ENCODE data around the gene ARHGEF3.
"Not testable (repeated sequence)": the region's sequence is repeated elsewhere in the genome, so short reads cannot be mapped to it uniquely, and the experiment has no call there.

ARHGEF3 gene

DNA sequence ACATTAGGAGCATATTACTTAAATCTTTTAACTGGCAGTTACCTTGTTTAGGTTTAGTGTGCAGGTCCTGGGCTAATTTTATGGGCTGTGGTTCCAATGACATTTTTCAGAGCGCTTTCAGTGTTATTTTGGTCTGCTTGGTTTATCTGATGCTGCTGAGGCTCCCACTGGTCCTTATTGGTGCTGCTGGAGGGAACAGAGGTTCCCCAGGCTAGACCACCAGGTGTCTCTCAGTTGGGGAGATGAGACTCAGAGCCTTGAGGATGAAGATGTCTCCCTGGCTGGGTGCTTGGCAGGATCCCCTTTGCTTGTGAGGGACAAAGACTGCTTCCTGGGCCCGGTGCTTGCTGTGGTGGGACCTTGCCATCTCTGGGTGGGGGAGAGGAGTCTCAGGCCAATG is 90.4 kb downstream of the ARHGEF3 start:
- no peak for DNase-seq

DNA sequence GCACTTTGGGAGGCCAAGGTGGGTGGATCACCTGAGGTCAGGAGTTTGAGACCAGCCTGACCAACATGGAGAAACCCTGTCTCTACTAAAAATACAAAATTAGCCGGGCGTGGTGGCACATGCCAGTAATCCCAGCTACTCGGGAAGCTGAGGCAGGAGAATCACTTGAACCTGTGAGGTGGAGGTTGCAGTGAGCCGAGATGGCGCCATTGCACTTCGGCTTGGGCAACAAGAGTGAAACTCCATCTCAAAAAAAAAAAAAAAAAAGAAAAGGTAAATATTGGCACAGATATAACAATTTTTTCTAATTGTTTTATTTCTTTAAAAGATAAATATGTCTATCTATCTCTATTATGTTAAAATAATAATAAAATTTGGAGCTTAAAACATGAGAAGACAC is 94.3 kb downstream of the ARHGEF3 start:
- DNase-seq, result not testable (repeated sequence)

DNA sequence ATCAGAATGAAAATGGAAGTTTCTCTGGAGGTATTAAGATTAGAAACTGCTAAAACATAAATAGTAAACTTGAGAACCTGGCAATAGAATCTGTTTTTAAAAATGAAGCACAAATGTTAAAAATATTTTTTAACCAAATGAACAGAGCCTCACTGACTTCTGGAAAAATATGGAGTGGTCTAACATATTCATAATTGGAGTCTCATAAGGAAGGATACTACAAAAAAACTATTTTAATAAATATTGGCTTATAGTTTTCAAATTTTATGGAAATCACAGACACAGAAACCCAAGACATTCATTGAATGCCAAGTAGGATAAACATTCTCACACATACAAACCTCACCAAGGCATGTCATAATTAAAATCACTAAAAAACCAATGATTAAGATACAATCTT is 95.1 kb downstream of the ARHGEF3 start:
- no peak for DNase-seq

DNA sequence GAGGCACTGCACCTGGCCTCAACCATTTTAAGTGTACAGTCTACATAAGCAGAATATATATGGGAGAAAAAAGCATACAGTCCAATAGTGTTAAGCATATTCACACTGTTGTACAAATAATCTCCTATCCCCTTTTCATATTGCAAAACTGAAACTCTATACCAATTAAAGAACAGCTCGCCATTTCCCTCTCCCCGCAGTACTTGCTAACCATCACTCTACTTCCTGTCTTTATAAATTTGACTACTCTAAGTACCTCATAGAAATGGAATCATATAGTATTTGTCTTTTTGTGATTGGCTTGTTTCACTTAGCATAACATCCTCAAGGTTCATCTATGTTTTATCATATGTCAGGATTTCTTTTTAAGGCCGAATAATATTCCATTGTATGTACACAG is 97.0 kb downstream of the ARHGEF3 start:
- no peak for DNase-seq

DNA sequence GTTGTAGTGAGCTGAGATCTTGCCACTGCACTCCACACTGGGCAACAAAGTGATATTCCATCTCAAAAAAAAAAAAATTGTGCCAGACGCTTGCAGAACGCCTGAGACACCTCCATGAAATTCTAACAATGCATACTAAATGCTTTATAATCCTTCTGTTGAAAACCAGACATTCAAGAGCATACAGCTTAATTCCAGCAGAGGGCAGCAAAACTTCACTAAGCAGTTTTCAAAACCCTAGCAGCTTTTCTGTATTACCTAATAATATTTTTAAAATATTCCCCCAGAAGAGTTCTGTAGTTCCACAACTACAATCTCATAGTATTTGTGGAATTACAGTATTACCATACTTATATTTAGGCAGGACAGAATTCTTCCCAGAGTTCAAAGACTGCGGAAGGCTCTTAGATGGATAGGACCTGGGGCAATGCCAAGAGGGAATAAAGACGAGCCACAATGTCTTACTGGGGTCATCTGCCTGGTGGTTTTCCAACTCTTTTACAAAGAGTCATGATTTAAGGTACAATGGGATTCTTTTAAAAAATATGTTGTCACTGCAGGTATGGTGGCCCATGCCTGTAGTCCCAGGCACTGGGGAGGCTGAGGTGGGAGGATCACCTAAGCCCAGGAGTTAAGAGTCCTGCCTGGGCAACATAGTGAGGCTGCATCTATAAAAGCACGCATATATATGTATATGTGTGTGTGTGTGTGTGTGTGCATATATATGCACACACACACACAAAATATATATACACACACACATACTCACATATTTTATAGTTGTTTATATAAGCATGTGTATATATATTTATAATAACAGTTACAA is 99.0 kb downstream of the ARHGEF3 start:
- DNase-seq, result peak in 1 of 2 experiments; percentile 17

DNA sequence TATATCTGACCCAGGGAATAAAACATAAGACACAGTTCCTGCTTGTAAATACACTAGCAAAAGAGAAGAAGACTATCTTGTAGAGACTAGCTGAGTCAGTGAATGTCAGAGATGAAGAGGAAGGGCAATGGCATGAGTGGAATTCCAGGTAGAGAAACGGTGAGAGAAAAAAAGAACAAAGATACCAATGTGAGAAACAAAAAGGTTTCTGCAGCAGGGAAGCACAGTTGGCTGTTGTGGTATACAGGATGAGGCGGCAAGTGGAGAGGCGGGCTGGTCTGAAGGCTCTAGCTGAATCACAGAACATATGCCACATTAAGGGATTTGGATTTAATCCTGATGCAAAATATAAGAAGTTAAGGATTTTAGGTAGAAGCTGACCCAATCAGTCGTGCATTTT is 101.6 kb downstream of the ARHGEF3 start:
- no peak for DNase-seq

DNA sequence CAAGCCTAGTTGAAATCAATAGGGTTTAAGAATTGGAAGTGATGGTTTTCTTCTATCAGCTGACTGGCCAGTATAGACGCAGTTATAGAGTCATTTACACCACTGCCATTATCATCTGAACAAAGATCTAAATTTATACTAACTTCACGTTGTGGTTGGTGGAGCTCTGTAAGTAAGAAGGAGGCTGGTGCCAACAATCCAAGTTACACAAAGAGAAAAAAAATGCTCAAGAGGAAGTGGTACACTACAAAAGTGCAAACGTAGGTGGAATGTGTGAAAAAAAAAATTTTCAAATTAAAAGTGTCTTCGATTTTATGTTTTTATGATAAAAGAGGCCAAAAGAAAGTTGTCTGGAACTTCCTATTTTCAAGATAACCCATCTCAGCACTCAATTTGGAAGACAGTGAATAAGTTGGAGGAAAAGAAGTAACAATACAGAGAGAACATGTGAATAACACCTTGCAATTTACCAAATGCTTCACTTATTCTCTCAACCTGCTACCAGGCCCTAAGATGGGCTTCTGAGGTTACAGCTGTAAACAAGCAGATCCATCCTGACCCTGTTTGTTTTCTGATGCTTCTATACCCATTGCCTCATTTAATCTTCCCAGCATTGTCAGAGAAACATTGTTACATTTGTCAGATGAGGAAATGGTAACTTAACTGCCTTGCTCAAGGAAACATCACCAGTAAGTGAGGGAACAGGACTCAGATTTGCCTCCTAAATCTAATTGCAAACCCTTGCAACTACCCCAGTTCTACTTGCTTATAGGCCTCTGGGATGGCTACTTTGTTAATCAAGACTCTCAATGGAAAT is 106.7 kb downstream of the ARHGEF3 start:
- DNase-seq, result no peak

DNA sequence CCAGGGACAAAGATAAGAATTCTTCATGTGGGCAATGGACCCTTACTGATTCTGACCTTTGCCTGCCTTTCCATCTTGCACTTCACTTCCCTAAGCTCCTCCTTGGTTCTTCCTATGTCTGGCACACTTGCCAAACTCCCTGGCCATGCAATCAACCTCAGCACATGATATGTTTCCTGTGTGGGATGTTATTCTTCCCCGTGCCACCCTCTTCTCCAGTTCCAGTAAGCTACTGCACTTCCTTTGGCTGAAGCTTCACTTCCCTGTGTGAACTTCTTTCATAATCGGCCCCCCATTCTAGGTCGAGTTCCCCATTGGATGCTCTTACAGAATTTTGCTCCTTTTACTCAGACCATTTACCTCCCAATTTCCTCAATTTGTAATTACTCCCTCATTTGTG is 108.0 kb downstream of the ARHGEF3 start:
- DNase-seq, result no peak

DNA sequence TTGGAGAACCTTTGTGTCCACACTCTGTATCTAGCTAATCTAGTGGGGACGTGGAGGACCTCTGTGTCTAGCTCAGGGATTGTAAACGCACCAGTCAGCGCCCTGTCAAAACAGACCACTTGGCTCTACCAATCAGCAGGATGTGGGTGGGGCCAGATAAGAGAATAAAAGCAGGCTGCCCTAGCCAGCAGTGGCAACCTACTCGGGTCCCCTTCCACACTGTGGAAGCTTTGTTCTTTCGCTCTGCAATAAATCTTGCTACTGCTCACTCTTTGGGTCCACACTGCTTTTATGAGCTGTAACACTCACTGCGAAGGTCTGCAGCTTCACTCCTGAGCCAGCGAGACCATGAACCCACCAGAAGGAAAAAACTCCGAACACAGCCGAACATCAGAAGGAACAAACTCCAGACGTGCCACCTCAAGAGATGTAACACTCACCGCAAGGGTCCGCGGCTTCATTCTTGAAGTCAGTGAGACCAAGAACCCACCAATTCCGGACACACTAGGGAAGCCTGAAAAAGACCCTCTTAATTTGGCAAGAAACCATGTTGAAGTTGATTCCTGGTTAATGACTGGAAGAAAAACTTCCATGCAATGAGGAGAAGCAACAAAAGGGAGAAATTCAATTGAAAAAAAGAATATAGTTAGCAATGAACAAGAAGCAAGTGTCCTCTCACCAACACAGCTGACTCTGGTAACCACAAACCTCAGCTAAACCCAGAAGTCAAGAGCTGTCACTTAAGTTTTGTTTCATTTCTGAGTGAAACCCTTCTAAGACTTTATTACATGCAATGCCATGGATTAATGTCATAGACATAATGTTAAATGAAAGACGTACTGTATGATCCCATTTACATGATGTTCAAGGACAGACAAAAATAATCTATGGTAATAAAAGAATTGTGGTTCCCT is 109.0 kb downstream of the ARHGEF3 start:
- DNase-seq, result not testable (repeated sequence)

DNA sequence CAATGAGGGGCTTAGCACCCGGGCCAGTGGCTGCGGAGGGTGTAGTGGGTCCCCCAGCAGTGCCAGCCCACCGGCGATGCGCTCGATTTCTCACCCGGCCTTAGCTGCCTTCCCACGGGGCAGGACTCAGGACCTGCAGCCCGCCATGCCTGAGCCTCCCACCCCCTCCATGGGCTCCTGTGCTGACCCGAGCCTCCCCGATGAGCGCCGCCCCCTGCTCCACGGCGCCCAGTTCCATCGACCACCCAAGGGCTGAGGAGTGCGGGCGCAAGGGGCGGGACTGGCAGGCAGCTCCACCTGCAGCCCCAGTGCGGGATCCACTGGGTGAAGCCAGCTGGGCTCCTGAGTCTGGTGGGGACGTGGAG is 109.8 kb downstream of the ARHGEF3 start:
- not testable (repeated sequence) for DNase-seq

DNA sequence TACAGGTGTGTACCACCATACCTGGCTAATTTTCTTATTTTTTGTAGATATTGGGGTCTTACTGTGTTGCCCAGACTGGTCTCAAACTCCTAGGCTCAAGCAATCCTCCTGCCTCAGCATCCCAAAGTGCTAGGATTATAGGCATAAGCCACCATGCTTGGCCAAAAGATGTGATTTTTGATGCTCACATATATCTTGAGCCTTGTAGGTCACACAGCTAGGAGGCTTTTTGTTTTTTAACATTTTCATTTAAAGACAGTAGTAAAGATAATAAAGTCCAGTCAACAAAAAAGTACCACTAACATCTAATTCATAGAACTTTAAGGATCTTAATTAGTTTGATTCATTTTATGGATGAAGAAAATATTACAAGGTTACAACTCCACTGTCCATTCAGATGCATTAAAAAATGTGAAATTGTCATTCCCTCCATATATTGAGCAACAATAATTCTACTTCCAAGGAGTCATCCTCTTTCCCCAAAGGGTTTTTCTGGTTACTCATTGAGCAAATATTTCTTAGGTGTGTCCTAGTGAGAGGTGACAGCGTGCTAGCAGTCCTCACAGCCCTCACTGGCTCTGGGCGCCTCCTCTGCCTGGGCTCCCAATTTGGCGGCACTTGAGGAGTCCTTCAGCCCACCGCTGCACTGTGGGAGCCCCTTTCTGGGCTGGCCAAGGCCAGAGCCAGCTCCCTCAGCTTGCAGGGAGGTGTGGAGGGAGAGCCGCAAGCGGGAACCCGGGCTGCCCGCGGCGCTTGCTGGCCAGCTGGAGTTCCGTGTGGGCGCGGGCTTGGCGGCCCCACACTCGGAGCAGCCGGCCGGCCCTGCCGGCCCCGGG is 110.4 kb downstream of the ARHGEF3 start:
- DNase-seq, result no peak

DNA sequence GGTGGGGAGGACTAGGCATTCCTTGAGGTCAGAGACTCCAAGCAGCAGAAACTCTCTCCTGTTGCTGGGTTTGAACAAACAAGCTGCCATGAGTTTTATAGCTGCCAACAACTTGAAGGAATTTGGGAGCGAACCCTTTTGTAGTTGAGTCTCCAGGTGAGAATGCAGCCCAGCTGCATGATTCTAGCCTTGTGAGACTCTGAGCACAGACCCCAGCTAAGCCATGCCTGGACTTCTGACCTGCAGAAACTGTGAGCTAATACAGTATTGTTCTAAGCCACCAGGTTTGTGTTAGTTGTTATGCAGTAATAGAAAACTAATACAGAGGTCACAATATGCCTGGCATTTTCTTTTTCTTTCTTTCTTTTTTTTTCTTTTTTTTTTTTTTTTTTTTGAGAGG is 112.4 kb downstream of the ARHGEF3 start:
- DNase-seq, result no peak

DNA sequence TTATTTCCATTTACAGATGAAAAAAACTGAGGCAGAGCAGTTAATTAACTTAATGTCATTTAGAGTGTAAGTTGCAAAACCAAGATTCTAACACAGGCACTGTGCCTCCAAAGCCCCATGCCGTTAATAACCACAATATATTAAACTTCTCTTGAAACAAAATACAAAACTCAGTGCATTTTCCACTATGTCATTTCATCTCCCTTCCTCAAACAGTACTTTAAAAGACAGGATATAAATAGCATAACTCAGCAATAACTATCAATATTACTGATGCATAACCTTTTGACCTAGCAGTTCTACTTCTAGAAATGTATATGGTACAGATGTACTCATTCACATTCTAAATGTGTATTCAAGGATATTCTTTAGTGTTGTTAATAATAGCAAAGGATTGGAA is 113.6 kb downstream of the ARHGEF3 start:
- DNase-seq, result no peak

DNA sequence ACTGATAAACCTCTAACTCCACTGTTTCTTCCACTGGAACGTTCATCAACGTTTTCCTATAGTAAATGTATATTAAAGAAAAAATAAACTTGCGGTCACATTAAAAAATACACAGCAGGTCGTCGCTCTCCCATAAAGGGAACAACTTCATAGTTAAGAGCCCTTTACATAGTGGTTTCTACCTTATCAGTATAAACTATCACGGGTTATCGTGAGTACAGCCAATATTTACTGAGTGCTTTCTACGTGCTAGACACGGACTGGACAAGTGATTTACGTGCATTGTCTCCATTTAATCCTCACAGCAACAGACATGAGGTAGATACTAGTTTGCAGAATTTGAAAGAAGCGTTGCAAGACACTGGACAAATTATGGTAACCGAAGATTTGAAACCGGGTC is 117.7 kb downstream of the ARHGEF3 start:
- DNase-seq, result no peak

DNA sequence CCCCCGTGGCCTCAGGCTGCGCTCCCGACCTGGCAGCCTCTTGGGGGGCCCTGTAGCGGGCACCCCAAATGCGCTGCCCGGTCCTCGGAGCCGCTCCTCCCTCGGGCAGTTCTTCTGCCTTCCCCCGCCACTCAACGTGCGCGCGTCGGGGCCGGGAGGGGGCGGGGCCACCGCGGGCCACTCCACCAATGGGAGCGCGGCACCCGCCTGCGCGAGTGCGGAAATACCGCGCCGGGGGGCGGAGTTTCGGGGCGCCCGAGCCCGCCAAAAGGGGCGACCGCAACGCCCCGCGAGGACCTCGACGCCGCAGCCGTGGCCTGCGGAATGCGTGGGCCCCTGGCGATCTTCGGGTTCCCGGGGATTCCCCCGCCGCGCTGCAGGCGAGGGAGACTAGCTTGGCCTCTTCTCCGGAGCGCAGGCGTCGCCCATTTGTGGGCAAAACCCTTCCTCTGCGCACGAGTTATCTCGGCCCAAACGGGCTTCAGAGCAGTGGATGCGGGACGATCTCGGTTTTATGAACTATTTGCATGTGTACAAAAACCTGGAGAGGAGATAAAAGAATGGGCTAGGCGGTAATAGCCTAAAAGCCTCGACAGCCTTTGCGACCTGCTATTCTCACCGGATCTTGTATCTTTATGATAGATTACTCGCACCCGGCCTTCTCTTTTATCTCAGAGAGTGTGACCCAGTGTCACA is 118.5 kb downstream of the ARHGEF3 start, which contains the start of gene TASOR:
Gene TASOR (minus strand): TSS at position 144 of the 696 bp plus-strand sequence. CDS start 259 bp downstream, outside the sequence.
- peak; percentile 31 to 72 for DNase-seq

DNA sequence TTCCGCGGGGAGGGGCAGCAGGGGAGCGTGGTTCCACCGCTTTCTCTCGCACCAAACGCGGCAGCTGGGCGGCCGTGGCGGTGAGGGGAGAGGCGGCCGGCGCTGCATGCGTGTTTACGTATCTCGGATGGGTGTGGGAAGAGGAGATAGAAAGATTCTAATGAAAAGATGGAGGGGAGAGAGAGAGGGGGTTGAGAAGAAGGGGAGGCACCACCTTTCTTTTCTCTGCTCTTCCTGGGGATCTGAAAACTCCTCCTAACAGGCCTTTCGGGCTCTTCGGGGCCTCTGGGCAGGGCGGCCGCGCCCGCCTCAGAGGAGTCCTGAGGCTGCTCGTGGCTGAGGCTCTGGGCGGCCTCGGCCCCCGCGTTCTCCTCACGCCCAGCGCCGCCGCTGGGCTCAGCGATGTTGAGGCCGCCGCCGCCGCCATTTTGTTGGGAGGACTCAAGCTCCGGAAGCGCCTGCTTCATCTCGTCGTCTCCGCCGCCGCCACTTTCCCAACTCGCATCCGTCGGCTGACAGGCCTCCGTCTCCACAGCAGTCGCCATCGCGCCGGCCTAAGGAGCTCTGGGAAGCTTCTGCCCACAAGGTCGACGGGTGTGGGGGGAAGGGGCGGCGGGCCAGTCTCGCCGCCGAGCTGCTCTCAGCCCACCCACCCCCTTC is 119.2 kb downstream of the ARHGEF3 start:
- DNase-seq, result peak; percentile 2 to 34

DNA sequence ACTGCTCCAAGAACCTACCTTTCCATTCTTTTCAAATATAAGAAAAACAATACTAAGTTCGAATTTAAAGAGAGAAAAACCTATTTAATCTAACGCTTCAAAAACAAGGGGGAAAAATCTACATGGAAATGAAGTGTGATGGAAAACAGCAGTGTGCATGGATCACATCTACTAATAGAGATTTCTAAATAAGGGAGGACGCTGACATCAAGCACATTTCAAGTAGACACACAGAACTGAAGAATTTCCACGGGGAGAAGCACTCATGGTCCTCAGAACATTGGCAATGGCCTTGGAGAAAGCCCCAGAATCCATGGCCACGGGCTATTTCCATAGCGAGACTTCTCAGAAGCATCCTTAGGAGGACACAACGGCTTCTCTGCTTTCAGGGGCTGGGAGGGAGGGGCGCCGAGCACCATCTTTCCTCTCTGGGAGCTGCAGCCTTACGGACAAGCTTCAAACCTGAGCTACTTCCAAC is 119.7 kb downstream of the ARHGEF3 start:
- peak in 1 of 2 experiments; percentile 19 for DNase-seq

DNA sequence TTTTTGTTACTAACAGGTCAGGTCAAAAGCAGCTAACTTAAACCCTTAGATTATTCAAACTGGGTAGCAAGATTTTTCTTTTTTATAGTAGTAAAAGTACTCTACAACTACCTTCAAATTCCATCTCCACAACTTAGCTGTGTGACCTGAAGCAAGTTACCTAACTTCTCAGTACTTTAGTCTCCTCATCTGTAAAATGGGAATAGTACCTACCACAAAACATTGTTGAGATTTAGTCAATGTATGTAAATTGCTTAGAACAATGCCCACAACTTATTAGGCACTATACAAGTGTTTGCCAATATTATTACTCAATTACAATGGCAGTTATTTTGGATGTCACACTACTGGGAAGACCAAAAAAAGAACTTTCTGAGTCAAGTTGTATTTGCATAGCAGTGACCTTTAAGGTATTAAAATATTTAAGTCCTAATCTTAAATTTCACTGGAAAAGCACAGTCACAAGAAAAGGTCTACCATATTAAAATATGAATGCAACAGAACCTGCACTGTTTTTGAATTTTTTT is 121.6 kb downstream of the ARHGEF3 start:
- no peak for DNase-seq
